GM13977 (cell line): Measurements from ENCODE around the gene PRKCA.
A peak's percentile ranks its signal among the peaks of the same experiment; 100 is the strongest.

Experiments
- DNase-seq: peaks from one replicate; pipeline ENCODE4 v3.0.0; 2012; ENCODE audit warnings: low spot score
- in situ Hi-C: fragments of 300-500 bp; cut with MboI; formaldehyde crosslinking; loops from one replicate; pipeline ENCODE4 v1.12.0; 2022; ENCODE audit warnings: low sequenced_read_pairs, low pct_unique_long_range_greater_than_20kb, mixed read lengths, inconsistent platforms; ENCODE audit not compliant: unreplicated experiment
- TF ChIP-seq, protein P1 (sequence below): IDR thresholded peaks from 2 replicates; pipeline ENCODE4 v1.5.1; 2012; ENCODE audit warnings: mild to moderate bottlenecking, control low read depth; ENCODE audit not compliant: insufficient read depth; ENCODE audit errors: extremely low read depth, missing control alignments

The PRKCA gene

DNA sequence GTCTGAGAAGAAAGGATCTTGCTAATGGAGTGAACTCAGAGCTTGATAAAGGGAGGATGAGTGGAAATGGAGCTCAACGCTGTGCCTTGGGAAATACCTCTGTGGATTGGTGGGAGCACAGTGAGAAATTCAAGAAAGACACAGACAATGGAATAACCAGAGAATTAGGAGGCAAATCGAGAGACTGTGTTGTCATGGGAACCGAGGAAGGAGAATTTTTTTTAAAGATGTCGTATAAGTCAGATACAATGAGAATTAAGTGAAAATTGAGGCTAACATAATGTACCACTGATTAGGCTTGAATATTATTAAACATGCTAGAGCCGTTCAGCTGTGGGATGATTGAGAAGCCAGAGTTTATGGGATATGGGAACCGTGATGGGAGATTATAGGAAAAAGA, 134.2 kb downstream of the PRKCA start:
- TF ChIP-seq, protein P1, sequence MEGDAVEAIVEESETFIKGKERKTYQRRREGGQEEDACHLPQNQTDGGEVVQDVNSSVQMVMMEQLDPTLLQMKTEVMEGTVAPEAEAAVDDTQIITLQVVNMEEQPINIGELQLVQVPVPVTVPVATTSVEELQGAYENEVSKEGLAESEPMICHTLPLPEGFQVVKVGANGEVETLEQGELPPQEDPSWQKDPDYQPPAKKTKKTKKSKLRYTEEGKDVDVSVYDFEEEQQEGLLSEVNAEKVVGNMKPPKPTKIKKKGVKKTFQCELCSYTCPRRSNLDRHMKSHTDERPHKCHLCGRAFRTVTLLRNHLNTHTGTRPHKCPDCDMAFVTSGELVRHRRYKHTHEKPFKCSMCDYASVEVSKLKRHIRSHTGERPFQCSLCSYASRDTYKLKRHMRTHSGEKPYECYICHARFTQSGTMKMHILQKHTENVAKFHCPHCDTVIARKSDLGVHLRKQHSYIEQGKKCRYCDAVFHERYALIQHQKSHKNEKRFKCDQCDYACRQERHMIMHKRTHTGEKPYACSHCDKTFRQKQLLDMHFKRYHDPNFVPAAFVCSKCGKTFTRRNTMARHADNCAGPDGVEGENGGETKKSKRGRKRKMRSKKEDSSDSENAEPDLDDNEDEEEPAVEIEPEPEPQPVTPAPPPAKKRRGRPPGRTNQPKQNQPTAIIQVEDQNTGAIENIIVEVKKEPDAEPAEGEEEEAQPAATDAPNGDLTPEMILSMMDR: no peak
- no peak for DNase-seq
- in situ Hi-C loops: no loop called here

DNA sequence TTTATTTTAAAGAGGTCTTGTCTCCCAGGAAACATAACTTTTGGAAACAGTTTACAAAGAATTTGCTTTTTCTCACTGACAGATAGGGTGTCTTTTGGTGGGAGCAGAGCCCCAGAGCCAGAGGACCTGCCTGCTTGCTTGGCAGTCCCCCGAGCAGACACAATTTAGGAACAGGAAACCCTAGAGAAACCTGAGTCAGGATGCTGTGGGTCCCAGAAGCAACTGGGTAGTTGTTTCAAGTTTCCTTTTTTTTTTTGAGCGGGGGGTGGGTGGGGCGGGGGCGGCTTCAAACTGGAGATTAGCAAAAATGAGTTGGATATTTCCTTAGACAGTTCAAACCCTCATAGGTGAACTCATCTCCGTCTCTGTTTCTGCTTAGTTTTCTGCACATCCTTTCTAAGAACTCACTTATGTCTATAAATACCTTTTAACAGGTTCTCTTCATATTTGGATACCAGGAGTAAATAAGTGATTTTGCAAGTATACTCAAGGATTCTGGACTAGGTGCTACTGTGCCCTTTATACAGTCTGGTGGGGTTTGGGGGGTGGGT, 135.1 kb downstream of the PRKCA start:
- DNase-seq: no peak
- in situ Hi-C loops: no loop called here
- TF ChIP-seq, protein P1: no peak

DNA sequence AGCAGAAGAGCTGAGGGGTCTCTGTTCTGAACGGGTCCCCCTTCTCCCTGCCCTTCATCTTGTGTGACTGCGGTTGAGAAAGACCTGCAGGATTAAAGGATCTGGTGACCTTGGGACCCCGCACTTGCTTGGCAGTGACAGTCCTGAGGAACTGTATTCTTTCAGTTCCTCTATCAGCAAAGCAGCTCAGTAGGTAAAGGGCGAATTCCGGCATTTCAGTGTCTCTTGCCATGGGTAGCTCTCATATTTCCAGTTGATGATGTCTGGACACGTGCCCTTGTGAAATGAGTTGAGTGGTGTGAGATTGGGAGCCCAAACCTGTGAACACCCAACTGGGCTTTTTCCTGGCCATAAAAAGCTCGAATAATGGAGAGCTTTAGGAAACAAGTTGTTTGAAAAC, 135.7 kb downstream of the PRKCA start:
- in situ Hi-C loops: no loop called here
- TF ChIP-seq, protein P1: no peak
- DNase-seq: no peak

DNA sequence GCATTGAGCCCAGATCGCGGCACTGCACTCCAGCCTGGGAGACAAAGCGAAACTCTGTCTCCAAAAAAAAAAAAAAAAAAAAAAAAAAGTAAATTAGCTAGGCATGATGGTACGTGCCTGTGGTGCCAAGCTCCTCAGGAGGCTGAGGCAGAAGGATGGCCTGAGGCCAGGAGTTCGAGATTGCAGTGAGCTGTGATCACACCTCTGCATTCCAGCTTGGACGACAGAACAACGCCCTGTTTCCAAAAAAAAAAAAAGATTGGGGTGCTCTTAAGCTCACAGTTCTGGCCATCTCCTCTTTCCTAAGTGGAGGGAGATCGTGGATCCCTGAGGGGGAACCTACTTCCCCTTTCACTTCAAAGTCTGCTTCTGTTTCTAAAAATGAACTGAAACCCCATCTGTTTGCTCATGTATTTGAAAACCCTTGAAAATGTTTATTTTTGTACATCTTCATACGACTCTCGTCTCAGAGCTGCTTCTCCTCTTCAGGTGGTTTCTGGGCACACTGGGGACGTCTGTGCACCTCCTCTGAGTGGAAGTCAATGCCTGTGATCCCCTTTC, 138.8 kb downstream of the PRKCA start:
- peak; percentile 28 for DNase-seq
- in situ Hi-C loops: no loop called here
- TF ChIP-seq, protein P1: no peak

DNA sequence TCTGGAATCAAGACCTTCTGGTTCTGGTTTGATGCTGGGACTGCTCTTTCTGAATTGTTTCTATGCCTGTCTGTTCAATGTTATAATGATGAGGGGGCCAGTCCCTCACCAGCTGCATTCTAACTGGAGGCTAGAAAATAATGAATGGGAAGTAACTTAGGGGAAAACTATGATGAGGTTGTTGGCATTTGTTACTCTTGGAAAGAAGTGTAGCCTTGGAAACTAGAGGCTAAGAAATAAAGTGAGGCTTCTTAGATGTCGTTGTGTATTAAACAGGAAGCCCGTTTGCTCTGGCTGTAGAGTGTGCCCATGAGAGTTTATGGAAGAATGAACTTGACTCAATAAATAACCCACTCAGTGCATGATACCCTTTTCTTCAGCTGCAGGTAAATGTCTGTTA, 140.8 kb downstream of the PRKCA start:
- DNase-seq: no peak
- in situ Hi-C loops: no loop called here
- TF ChIP-seq, protein P1: no peak

DNA sequence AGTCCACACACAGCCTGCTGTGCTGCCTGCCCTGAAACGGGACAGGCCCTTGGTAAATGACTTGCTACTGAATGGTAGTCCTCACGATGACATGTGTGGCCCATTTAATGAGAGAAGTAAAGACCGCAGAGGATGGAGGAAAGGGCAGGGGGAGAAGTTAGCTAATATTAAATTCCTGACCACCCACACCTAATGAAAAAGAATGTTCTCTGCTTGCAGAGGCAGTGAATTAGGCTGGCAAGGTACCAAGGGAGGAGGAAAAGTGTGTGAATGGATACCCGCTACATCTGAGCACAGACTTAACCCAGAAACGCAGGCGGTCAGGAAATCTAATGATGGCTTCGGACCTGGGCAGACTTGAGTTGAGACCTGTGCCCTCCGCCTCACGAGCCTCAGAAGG, 141.2 kb downstream of the PRKCA start:
- in situ Hi-C loops: no loop called here
- TF ChIP-seq, protein P1: no peak
- no peak for DNase-seq
